ENCODE measurements around the gene C1QB.

Gene C1QB

GRCh38 chr1:22625262-22625925 lies 27.6 kb upstream of the C1QB start:
- ATAC-seq: peak; percentile 55; the same call in 1 of the 3 replicates
- TF ChIP-seq ESRRG (CRISPR knock-in tag; IDR thresholded peaks at IDR 0.05) (no peak), TOX (CRISPR knock-in tag; IDR thresholded peaks at IDR 0.05; ENCODE audit: borderline replicate concordance) (no peak), ZNF565 (CRISPR knock-in tag; conservative IDR thresholded peaks at IDR 0.05; ENCODE audit: low read depth) (no peak), ZNF8 (CRISPR knock-in tag; IDR thresholded peaks at IDR 0.05) (no peak), CSRNP3 (CRISPR knock-in tag; IDR thresholded peaks at IDR 0.05) (no peak), ZC3H10 (CRISPR knock-in tag; IDR thresholded peaks at IDR 0.05) (no peak), TCF4 (CRISPR knock-in tag; IDR thresholded peaks at IDR 0.05; ENCODE audit: borderline replicate concordance) (no peak), ISL1 (CRISPR knock-in tag; IDR thresholded peaks at IDR 0.05) (no peak), POU6F1 (CRISPR knock-in tag; IDR thresholded peaks at IDR 0.05; ENCODE audit: borderline replicate concordance, low read depth) (no peak), OSR1 (CRISPR knock-in tag; IDR thresholded peaks at IDR 0.05) (no peak), ARNTL (CRISPR knock-in tag; IDR thresholded peaks at IDR 0.05; ENCODE audit: borderline replicate concordance, low read depth) (no peak), CREB5 (CRISPR knock-in tag; IDR thresholded peaks at IDR 0.05; ENCODE audit: low read depth) (no peak), BACH2 (CRISPR knock-in tag; IDR thresholded peaks at IDR 0.05; ENCODE audit: borderline replicate concordance) (no peak)
- TF ChIP-seq, protein P1, sequence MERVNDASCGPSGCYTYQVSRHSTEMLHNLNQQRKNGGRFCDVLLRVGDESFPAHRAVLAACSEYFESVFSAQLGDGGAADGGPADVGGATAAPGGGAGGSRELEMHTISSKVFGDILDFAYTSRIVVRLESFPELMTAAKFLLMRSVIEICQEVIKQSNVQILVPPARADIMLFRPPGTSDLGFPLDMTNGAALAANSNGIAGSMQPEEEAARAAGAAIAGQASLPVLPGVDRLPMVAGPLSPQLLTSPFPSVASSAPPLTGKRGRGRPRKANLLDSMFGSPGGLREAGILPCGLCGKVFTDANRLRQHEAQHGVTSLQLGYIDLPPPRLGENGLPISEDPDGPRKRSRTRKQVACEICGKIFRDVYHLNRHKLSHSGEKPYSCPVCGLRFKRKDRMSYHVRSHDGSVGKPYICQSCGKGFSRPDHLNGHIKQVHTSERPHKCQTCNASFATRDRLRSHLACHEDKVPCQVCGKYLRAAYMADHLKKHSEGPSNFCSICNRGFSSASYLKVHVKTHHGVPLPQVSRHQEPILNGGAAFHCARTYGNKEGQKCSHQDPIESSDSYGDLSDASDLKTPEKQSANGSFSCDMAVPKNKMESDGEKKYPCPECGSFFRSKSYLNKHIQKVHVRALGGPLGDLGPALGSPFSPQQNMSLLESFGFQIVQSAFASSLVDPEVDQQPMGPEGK (CRISPR knock-in tag; IDR thresholded peaks at IDR 0.05; ENCODE audit: borderline replicate concordance): no peak

DNA sequence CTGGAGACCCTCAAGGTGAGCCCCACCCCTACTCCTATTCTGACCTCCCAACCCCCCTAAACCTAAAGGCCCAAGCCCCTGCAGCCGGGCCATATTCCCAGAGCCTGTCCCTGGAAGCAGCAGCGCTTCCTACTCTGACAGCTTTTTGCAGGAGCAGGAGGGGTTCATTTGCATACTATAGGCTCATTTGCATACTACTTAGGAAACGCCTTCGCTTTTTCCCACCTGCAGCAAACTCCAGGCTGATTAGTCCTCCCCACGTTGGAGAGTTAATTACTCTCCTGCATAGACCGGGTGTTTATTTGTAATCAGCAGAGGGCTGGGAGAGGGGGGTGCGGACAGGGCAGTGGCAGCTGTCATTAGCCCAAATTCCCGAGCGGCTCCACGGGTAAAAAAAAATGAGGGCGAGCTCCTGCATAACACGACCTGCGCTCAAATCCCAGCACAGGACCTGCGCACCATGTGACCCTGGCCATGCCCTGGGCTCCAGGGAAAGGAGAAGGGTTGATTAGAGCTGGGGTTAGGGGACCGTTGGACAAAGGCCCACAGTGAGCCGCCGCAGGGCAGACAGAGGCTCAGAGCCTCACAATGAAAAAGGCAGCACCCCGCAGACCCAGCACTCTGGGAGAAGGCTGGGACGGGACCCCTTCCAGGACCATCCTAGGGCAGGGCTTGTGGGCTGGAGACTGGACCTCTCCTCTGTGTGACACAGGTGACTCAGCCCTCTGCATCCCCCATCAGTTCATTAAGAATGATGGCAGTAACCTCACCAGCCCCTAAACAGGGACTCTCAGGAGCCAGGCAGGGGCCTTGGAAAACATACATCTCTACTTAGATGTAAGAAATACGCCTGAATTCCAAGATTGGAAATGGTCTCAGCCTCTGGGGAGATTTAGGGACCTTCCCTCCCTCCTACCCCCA lies 26.5 kb upstream of the C1QB start:
- no peak for ATAC-seq
- TF ChIP-seq ZFP30 (CRISPR knock-in tag; IDR thresholded peaks at IDR 0.05) (no peak), CSRNP3 (CRISPR knock-in tag; IDR thresholded peaks at IDR 0.05) (no peak)

GRCh38 chr1:22627331-22627730 lies 25.7 kb upstream of the C1QB start:
- no peak for ATAC-seq
- no peak for TF ChIP-seq GLIS3 (CRISPR knock-in tag; IDR thresholded peaks at IDR 0.05)
- TF ChIP-seq CREB5 (CRISPR knock-in tag; IDR thresholded peaks at IDR 0.05; ENCODE audit: low read depth): no peak
- no peak for TF ChIP-seq BACH2 (CRISPR knock-in tag; IDR thresholded peaks at IDR 0.05; ENCODE audit: borderline replicate concordance)
- TF ChIP-seq TOX (CRISPR knock-in tag; IDR thresholded peaks at IDR 0.05; ENCODE audit: borderline replicate concordance): no peak
- no peak for TF ChIP-seq ISL1 (CRISPR knock-in tag; IDR thresholded peaks at IDR 0.05)
- TF ChIP-seq CSRNP3 (CRISPR knock-in tag; IDR thresholded peaks at IDR 0.05): no peak
- no peak for TF ChIP-seq RARB (CRISPR knock-in tag; IDR thresholded peaks at IDR 0.05)
- no peak for TF ChIP-seq ARNTL (CRISPR knock-in tag; IDR thresholded peaks at IDR 0.05; ENCODE audit: borderline replicate concordance, low read depth)
- no peak for TF ChIP-seq ZNF70 (CRISPR knock-in tag; IDR thresholded peaks at IDR 0.05)
- TF ChIP-seq, protein P1 (CRISPR knock-in tag; IDR thresholded peaks at IDR 0.05; ENCODE audit: borderline replicate concordance): no peak
